GM19035 (cell line): ENCODE results near the gene KLF15.

Source experiments
- ATAC-seq: cut with Tn5 transposase; IDR thresholded peaks from one replicate; pipeline ENCODE4 v1.9.1; 2021; ENCODE audit not compliant: unreplicated experiment

KLF15 gene

DNA sequence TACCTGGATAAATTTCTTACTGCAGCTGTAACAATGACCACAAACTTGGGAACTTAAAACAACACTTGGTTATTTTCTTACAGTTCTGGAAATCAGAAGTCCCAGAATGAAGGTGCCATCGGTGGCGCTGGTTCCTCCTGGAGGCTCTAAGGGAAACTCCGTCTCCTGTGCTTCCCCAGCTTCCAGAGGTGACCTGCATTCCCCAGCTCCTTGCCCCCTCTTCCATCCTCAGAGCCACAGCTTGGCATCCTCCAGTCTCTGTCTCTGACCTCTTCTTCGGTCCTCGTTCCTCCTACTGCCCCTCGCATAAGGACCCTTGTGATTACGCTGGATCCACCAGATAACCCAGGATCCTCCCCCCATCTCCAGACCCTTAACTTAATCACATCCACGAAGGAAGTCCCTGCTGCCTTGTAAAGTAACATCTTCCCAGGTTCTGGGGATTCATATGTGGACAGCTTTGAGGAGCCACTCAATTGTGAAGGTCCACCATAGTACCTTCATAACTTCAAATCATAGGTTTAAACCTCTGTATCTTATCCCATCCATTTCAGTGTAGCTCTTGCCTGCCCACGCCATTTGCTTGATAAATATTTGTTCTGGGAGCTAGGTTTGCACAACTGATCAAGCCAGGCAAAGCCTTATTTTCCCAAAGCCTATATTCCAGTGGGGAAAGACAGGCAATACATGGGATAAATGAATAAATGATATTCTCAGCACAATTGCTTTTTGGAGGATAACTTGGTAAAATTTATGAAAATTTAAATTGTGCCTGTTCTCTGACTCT, 34.8 kb downstream of the KLF15 start:
- no peak for ATAC-seq

- no peak for ATAC-seq
These were observed 35.7 kb downstream of the KLF15 start for GRCh38 chr3:126321490-126321889.

- ATAC-seq, result no peak
These were observed 36.5 kb downstream of the KLF15 start for GRCh38 chr3:126320517-126321293.

GRCh38 chr3:126319701-126320295, 37.4 kb downstream of the KLF15 start:
- ATAC-seq, result no peak

DNA sequence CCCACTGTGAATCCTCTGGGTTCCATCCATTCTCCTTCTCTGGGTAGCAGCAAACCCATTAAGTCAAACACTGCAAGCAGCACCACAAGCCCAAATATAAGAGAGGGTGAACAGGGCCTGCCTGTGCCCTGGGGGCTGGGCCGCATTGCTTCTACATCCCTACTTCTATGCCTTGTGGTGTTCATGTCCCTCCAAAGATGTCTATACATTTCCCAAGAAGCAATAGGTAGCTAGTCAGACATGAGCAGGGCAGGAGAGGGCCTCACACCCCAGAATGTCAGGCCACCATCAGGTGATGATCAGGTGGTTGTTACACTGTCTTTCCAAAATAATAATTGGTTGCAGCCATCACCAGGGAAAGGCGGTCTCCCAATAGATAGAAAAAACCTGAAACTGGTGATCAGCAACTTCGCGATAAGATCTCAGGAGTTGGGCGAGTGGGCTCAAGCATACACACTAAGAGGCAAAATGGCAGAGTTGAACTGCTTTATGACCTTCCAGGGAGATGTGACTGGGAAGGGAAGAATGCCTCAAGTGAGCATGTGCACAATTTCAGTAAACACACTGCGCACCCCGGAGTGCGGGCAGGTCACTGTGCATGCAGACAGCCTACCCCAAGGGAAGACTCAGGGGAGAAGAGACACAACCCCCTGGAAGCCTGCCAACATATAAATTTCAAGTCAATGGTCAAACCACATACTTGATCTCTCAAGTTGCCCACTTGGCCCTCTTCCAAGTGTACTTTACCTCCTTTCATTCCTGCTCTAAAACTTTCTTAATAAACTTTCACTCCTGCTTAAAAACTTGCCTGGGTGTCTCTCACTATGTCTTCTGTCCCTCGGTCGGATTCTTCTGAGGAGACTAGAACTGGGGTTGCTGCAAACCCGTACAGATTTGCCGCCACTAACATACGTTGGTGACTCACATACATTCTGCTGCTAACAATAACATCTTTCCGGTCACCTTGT, 39.9 kb downstream of the KLF15 start:
- ATAC-seq, result no peak

- no peak for ATAC-seq
These were observed 40.7 kb downstream of the KLF15 start for GRCh38 chr3:126316501-126316939.

DNA sequence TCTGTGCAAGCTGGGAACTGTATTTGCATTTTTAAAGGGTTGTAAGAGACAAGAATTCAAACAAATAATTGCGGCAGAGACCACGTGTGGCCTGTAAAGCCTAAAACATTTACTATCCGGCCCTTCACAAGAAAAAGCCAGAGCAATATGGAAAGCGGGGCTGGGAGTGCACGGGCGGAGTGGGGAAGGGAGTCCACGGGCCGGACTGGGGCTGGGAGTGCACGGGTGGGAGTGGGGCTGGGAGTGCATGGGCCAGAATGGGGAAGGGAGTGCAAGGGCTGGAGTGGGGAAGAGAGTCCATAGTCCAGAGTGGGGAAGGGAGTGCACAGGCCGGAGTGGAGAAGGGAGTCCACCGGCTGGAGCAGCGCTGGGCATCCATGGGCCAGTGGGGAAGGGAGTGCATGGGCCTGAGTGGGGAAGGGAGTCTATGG, 41.2 kb downstream of the KLF15 start:
- no peak for ATAC-seq

DNA sequence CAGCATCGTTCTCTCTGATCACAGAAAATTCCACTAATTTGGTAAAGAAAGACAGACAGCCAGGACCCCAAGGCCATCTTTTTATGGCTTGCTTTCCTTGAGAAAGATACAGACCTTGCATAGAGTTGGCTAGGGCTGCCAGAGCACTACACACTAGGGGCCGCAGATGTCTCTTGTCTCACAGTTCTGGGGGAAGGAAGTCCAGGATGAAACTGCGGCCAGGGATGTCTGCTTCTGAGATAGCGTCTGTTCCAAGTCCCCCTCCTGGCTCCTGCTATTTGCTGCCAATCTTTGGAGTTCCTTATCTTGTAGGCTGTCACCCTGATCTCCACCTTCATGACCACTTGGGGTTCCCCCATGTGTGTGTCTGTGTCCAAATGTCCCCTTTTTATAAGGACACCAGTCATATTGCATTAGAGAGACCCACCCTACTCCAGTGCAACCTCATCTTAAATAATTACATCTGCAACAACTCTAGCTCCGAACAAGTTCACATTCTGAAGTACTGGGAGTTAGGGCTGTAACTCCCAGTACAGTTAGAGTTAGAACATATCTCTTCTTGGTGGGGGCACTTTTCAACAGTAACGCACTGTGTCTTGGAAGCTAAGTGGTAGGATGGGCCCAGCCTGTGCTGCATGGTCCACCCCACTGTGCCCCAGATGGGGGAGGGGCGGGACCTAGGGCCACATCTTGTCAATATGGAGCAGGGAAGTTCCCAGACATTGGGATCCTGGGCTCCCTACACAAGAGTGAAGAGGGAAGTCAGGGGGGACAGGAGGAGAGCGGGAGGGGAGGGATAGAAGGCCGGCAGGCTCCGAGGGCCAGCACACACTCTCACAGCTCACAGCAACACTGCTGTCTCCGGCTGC, 42.2 kb downstream of the KLF15 start:
- no peak for ATAC-seq

DNA sequence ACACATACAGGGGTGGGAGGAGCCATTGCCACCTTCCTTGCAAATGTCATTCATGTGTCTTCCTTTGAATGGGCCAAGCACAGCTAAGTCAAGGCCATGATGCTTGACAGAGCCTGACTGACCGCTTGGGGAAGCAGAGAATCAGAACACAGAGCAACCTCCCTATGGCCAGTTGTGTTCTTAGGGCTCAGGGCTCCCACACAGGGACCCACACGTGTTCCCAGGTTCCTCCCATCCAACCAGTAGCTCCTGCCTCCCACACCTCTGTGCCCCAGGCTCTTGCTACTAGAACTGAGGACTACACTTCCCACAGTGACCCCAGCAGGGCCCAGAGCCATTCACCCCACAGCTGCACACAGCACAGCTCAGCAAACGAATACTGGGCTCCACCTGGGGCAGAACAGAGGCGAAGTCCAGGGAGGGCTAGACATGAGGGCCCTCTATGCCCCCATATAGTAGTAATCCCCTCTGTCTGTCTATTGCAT, 42.9 kb downstream of the KLF15 start:
- no peak for ATAC-seq

DNA sequence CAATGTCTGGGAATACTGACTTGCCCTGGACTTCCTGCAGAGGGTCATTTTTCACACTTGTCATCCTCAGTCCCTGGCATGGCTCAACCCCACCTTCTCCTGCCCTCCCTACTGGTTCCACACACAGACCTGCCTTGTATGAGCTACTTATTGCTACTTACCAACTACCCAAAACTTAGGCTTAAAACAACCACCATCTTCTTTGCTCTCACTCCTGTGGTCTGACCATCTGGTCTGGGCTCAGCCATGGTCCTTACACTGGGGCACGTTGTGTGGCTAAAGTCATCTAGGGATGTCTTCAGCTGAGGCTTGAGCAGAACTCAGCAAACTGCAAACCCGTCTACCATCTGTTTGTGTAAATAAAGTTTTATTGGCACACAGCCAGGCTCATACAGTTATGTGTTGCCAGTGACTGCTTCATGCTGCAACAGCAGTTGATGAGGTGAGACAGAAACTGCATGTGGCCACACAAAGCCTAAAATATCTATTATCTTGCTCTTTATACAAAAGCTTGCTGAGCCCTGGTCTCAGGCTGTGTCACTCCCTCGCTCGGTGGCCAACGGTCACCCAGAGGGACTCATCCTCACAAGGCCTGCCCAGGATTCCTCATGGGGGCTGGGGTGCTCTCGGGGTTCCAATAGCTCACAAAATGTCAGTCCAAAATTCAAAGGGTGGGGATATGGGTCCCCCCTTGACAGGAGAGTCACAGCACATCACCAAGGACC, 43.5 kb downstream of the KLF15 start:
- ATAC-seq, result no peak

- no peak for ATAC-seq
These were observed 44.0 kb downstream of the KLF15 start for GRCh38 chr3:126313166-126313565.

DNA sequence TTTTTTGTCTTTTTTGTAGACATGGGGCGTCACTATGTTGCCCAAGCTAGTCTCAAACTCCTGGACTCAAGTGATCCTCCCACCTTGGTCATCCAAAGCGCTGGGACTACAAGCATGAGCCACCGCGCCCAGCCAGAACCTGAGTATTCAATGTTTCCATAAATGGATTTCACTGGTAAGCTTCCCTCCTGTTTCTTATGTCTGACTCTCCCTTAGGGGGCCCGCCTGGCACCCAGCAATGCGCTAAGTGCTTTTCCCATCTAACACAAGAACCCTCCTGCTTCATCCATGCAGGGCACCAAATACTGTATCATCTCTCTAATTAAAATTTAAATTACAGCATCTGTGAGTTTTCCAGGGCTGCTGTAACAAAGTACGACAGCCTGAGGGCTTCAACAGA, 44.9 kb downstream of the KLF15 start:
- no peak for ATAC-seq

DNA sequence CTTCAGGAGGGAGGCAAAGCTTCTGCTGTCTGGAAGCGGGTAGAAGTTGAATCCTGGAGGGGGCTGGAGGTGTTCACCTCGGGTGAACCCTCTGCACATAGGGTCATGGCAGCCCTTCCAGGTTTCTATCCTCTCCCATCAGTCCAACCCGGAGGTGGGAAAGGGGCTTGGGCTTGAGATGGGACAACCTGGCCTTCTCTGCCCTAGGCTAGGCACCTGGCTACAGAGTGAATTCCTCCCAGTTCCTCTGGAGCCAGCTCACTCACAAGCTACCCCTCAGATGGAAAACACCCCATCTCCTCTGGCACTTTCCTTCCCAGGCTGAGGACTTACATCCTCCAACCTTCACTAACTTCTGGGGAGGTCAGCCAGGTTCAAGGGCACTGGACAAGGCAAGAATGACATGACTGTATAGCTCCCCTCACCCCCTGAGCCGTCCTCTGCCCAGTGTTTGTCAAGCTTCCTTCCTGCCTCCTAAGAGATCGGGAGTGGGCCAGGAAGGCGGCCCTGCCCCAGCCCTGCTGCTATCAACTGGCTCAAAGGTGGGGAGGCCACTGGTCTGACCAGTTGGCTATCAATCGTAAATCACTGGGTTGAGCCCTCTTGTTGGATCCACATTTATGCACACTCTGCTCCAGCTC, 45.8 kb downstream of the KLF15 start:
- ATAC-seq, result no peak

- ATAC-seq, result no peak
These were observed 46.4 kb downstream of the KLF15 start for GRCh38 chr3:126310816-126311215.

- no peak for ATAC-seq
These were observed 47.1 kb downstream of the KLF15 start for GRCh38 chr3:126309861-126310655.

- ATAC-seq, result no peak
These were observed 48.0 kb downstream of the KLF15 start for GRCh38 chr3:126309165-126309564.

DNA sequence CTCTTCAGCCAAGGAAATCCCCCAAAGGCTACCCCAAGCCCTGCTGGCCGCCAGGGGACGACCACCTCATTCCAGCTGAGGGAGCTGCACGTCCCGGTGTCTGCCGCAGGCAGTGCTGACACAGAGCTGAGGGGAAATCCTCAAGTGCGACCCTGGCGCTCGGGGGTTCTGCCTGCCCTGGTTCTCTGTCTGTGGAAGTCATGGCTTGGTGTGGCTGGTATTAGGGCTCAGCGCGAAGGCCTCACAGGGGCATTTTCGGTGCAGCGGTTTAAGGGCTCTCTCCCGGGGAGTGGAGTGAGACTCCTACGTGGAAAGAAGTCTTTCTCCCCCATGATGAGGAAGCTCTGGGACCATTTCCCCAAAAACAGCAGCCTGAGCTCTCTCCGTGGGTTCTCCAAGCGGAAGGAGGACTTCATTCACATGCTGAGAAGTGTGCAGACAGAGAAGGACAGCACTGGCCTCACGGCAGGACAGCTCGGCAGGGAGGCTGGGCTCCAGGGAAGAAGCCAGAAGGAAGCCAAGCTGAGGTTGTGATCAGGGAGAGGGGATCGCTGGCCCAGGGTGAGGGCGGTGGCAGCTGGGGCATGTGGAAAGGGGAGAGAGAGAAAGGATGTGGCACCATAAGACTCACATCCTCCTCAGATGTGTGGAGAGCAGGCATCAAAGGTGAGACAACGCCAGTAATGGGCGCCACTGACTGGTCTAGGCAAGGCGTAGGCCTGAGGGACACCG, 48.6 kb downstream of the KLF15 start:
- ATAC-seq, result no peak
